ENCODE results near the gene TENM3.

TENM3 gene

GRCh38 chr4:182643801-182644682 lies 400.8 kb downstream of the TENM3 start:
- DNase-seq = no peak

- no peak for DNase-seq
Observed at GRCh38 chr4:182644683-182645050, 401.5 kb downstream of the TENM3 start.

GRCh38 chr4:182645511-182645910 lies 402.3 kb downstream of the TENM3 start:
- no peak for DNase-seq

- DNase-seq = no peak
Observed at GRCh38 chr4:182647646-182648300, 404.6 kb downstream of the TENM3 start.

GRCh38 chr4:182648766-182649165 lies 405.6 kb downstream of the TENM3 start:
- no peak for DNase-seq

- DNase-seq = no peak
Observed at GRCh38 chr4:182649698-182650477, 406.7 kb downstream of the TENM3 start.

GRCh38 chr4:182653596-182653995 lies 410.4 kb downstream of the TENM3 start:
- no peak for DNase-seq

- no peak for DNase-seq
Observed at GRCh38 chr4:182655340-182655739, 412.1 kb downstream of the TENM3 start.

- no peak for DNase-seq
Observed at GRCh38 chr4:182662551-182662950, 419.3 kb downstream of the TENM3 start.

- DNase-seq = no peak
Observed at GRCh38 chr4:182671231-182671630, 428.0 kb downstream of the TENM3 start.

- no peak for DNase-seq
Observed at GRCh38 chr4:182671749-182672148, 428.5 kb downstream of the TENM3 start.

- no peak for DNase-seq
Observed at GRCh38 chr4:182678590-182678989, 435.4 kb downstream of the TENM3 start.

- DNase-seq = no peak
Observed at GRCh38 chr4:182679533-182679932, 436.3 kb downstream of the TENM3 start.

- no peak for DNase-seq
Observed at GRCh38 chr4:182680234-182680653, 437.0 kb downstream of the TENM3 start.

GRCh38 chr4:182683661-182684060 lies 440.5 kb downstream of the TENM3 start:
- DNase-seq = no peak

- DNase-seq = no peak
Observed at GRCh38 chr4:182684796-182685195, 441.6 kb downstream of the TENM3 start.

- DNase-seq = no peak
Observed at GRCh38 chr4:182688081-182688480, 444.9 kb downstream of the TENM3 start.

GRCh38 chr4:182694551-182694950 lies 451.3 kb downstream of the TENM3 start:
- DNase-seq = no peak

GRCh38 chr4:182695009-182695408 lies 451.8 kb downstream of the TENM3 start:
- DNase-seq = no peak

- DNase-seq = no peak
Observed at GRCh38 chr4:182695842-182696241, 452.6 kb downstream of the TENM3 start.

GRCh38 chr4:182697094-182697493 lies 453.9 kb downstream of the TENM3 start:
- DNase-seq = no peak

- DNase-seq = no peak
Observed at GRCh38 chr4:182698212-182698611, 455.0 kb downstream of the TENM3 start.

- no peak for DNase-seq
Observed at GRCh38 chr4:182699201-182699600, 456.0 kb downstream of the TENM3 start.

- no peak for DNase-seq
Observed at GRCh38 chr4:182699795-182700194, 456.6 kb downstream of the TENM3 start.

All from NCI-H748 treated with DMSO at 0.1 percent for 48 hours (cell line).